Stimulated activated CD4-positive, alpha-beta T cell treated with anti-CD3 and anti-CD28 coated beads, Interleukin-1b, Interleukin-23, amount 100 ng/mL, for 24 hours (primary cell): ENCODE results near the gene TELO2.

Experiments used
- DNase-seq, 4 experiments: peaks; one replicate each; pipeline ENCODE4 v3.0.0-alpha.2; 2020; ENCODE audit warnings: low read depth in 4 of 4, low spot score in 1 of 4

Gene TELO2

GRCh38 chr16:1492923-1493745 is at the start of gene TELO2:
Gene TELO2, plus strand, starts transcription at chr16:1493360. Its CDS starts 922 bp downstream, at chr16:1494282.
- peak; percentile 74 to 87 (median 82) for DNase-seq

- DNase-seq = no peak
Observed at GRCh38 chr16:1443403-1443973, 49.7 kb upstream of the TELO2 start.

- DNase-seq = no peak
Observed at GRCh38 chr16:1443980-1444729, 49.0 kb upstream of the TELO2 start, which contains the start of gene CCDC154. Gene CCDC154, minus strand, starts transcription at chr16:1444556. Its CDS starts 234 bp downstream, at chr16:1444322.

DNA sequence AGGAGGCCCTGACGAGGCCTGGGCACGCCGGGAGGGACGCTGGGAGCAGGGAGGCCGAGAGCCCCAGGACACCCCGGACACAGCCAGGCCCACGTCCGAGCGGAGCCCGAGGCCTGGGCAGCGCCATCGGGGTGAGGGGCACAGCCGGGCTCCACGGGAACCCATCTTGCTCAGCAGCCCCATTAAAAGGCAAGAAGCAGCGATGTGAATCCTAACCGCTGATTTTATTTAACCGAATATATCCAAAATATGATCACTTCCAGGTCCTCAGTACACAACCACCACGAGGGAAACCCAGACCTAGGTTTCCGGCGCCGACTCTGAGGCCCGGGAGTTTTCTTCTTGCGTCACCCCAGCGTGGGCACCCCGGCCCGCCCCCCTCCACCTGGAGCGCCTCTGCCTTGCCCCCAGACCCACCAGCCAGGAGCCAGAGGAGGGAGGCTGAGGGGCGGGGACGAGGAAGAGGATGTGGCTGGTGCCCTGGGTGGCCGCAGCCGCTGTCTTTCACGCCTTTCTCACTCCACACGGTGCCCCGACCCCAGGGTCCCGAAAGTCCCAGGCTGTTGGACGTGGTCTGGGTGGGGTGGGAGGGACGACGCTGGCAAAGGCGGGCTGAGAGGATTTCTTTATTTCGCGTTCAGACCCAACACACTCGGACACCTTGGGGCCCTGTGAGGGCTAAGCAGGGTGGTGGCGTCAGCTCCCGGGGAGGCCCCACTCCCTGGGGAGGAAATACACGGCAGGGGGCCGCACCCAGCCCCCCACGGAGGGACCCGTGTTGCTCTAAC is 48.2 kb upstream of the TELO2 start:
- no peak for DNase-seq

GRCh38 chr16:1445518-1446203 is 47.5 kb upstream of the TELO2 start:
- DNase-seq = no peak

- DNase-seq = no peak
Observed at GRCh38 chr16:1446296-1447080, 46.7 kb upstream of the TELO2 start.

DNA sequence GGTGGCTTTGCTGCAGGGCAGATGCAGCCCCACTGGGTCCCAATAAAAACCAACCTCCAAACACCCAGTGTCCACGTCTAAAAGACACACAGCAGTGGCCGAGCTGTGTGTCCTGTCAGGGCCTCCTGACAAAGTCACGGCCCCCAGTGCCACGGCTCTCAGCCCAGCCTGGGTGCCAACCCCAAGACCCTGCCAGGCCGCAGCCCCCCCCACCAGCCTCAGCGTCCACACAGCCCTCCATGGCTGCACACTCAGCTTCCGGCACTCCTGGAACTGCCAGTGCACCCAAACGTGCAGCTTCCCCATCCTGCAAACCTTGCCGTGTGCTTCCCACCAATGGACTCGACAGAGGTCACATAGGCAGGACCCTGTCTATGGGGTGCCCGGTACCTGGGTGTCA is 45.2 kb upstream of the TELO2 start:
- DNase-seq = no peak

DNA sequence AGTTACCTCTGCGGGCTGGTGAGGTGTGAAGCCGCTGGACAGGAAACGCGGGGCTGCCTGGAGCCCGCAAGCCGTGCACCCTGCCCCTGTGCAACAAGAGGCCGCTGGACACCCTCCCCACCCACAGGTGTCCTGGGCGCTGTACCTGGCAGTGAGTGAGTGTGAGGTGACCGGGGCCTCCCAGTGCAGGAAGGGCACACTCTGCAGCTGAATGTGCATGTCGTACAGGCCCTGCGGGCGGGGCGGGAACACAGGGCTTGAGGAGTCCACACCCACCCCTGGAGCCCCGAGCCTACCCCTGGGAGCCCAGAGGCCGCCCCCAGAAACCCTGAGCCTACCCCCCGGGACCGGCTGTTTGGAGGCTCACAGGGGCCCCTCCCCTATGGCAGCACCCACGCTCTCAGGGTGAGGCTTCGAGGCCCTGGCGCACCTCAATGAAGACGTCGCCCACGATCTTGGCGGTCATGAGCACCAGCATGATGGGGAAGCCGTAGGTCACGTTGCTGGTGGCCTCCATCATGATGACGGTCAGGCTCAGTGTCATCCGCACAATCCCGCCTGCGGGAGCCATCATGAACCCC is 44.5 kb upstream of the TELO2 start:
- no peak for DNase-seq

- DNase-seq = no peak
Observed at GRCh38 chr16:1449201-1449788, 43.9 kb upstream of the TELO2 start.

DNA sequence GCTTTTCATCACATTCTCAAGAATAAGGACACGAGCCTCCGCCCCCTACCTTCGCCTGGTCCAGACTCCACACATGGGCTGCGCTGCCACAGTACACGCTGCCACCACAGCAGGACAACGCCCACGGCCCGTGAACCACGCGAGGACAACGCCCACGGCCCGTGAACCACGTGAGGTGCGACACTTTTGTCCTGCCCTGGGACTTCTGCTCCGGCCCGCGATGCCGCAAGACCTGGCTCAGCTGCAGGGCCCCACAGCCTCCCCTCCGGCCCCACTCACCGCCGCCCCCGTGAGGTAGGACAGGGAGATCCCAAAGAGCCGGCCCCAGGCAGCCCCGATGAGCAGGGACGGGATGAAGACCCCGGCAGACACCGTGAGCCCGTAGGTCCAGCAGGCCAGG is 42.9 kb upstream of the TELO2 start:
- DNase-seq = no peak

DNA sequence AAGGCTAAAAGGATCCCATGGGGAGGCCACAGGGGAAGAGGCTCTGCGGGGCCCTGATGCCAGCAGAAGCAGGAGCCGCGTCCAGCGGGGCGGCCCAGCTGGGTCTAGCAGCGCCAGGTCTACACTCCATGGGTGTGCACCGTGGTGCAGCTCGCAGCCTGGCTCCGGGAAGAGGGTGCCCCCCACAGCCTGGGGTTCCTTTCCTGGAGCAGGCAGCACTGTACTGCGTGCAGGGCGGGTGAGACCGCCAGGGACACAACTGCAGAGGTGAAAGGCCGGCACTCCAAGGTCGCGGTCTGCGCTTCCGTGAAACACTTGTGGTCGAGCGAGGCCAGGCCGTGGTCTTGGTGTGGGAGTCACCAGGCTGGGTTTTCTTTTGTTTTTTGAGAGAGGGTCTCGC is 42.3 kb upstream of the TELO2 start:
- DNase-seq = no peak

DNA sequence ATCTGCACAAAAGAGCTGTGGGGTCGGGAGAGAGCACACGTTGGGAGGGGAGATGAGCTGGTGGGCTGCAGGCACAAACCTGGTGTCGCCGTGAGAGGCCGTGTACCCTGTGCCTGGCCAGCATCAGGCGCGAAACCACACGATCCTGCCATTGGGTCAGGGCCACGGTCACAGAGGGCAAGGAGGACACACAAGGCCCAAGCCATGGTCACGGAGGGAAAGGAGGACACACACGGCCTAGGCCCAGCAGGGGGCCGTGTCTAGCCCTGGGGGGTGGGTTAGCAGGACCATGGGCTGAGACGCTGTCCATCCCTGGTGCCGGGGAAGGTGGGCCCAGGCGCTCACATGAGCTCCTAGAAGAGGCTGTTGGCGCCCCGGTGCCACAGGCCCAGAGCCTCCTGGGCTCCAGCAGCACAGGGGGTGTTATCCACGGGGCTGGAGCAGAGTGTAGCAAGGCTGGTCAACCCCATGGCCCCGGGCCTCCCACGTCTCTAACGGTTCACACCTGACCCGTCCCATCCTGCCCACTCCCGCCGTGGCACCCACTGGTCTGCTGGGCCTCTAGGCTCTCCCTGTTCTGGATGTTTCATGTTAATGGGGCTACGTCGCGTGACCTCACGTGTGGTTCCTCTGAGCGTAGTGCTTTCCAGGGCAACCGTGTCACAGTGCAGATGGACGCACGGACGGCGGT is 41.3 kb upstream of the TELO2 start:
- DNase-seq = no peak

DNA sequence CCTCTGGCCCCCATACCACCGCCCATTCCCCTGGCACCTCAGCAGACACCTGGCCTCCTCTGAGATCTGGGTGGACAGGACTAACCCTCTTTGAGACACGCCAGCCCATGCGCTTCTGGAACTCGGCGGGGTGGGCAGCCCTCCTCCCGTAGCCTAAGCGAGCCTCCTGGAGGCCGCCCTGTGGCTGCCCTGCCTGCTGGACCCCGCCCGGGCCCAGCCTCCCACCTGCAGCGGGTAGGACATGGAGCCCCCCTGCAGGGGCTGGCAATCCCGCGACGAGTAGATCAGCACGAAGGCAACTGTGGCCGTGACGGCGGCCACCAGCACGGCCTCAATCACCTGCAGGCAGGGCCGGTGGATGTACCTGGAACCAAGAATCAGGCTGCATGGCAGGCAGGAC is 40.6 kb upstream of the TELO2 start:
- no peak for DNase-seq

GRCh38 chr16:1453316-1453715 is 39.8 kb upstream of the TELO2 start:
- DNase-seq = no peak

GRCh38 chr16:1454561-1454960 is 38.6 kb upstream of the TELO2 start:
- no peak for DNase-seq

DNA sequence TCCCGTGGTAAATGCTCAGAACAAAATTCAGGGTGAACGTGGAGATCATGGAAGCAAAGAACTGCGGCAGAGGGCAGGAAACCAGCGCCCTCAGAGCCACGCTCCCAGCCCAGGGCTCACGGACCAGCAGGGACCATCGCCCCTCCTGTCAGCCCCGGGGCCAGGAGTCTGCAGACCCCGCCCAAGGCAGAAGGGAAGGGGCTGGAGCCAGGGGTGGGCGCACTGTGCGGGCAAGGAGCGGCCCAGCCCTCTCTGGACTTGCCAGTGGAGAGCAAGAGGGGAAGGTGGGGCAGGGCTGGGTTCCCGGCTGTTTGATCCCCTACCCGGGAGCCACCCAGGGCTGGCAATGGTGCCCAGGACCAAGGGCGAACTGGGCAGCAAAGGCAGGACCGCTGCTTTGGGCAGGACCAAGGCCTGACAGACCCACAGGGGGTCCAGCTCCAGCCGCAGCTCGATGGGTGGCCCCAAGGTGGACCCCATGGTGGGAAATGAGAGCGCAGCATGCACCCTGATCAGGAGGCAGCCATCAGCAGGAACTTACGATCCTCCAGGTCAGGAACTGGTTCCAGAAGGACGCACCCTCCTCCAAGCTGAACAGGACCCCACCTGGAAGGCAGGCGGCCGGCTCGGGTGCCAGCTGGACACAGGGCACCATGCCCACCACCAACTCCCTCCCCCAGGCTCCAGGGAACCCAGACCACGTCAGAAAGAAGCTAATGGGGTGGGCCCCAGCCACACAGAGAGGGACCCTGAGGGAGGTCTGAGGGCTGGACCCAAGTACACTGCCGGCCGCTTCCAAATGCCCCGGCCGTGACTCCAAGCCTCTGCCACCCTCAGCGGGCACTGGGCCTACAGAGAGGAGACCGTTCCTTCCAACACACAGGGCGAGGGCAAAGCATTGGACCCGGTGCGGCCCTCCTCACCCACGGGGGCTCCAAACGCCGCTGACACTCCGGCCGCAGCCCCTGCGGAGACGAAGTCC is 37.7 kb upstream of the TELO2 start:
- no peak for DNase-seq

DNA sequence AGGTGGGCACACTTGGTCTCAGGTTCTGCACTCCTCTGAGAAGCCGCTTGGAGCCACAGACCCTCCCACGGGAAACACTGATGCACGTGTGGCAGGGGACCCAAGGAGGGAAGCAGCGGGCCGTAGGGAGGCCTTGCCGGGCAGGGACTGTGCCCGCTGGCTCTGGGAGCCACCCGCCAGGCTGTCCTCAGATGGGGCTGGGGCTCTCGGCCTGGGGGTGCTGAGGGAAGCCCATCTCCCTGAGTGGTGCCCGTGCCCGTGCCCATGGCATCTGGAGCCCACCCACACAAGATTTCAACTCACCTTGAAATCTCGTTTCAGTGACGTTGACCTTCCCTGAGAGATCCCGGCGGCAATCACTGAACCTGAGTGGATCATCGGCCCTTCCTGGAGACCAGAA is 36.2 kb upstream of the TELO2 start:
- no peak for DNase-seq
